ENCODE measurements around the gene RASL11A.
"Not testable (repeated sequence)": the region's sequence is repeated elsewhere in the genome, so short reads cannot be mapped to it uniquely, and the experiment has no call there.

RASL11A gene

DNA sequence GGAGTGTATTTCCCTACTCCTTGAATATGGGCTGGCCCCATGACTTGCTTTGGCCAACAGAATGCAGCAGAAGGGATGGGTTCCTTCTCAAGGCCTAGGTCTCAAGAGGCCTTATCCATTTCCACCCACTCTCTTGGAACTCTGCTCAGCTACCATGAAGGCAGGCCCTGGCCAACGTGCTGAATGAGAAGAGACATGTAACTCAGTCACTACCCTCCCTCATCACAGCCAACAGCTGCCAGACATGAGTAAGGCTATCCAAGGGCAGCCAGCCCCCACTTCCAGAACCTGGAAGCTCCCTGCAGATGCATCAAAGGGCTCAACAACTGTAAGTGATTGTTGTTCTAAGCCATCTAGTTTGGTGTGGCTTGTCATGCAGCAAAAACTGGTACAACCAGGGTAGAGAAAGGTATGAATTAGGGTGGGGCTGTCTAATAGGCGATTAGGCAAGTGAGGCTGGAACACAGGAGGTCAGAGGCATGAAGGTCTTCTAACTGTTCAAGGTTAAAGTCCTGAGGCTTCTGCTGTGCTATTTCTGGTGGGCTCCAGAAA is 1.4 kb upstream of the RASL11A start:
- DNase-seq, result no peak

DNA sequence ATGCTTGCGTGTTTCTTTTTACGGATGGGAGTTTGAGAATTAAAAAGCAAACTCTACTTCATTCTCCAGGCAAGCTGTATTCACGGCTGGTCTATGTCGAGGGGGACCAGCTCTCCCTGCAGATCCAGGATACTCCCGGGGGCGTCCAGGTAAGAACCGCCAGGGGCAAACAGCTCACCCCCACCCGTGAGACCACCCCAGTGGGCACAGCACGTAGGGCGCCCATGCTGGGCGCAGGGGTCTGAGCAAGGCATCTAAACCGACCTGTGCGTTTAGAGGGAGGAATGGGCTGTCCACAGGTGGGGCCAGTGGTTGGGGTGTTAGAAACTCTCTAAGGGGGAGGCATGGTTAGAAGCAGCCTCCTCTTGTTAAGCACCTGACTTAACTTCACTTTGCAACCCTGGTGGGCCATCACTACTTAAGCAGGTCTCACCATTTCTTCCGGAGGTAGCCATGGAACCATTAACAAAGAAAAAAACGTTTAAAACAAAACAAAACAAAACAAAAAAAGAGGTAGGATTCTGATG is 1.0 kb downstream of the RASL11A start:
- no peak for DNase-seq

DNA sequence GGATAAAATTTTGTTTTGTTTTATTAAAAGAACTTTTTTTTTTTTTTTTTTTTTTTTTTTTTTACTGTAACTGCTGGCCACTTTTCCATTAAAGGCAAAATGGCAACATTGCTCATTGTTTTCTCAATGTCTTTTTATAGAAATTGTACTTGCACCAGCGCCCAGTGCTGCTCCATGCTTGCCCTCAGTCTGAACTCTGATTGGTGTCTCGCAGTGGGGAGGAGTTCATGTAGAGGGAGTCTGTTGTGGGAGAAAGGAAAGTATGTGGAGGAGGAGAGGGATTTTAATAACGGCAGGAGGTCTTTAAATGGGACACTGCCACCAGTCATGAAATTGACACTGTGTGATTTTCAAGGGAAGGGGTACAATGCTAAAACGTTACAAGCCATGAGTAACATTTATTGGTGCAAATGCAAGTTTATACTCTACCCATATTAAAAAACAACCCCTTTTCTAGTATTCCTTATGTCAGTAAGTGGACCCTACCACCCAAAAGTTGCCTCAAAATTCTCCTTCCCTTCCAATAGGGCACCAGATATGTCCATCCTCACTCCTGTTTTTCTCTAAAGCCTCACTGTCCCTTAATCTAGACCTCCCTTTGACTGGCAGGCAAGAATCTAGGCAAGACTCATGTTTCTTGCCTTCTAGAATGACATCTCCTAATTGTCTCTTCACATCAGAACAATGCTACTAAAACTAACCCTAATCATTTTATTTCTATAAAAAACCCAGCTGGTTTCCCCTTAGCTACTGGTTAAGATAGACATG is 3.2 kb downstream of the RASL11A start:
- DNase-seq, result peak; percentile 61

DNA sequence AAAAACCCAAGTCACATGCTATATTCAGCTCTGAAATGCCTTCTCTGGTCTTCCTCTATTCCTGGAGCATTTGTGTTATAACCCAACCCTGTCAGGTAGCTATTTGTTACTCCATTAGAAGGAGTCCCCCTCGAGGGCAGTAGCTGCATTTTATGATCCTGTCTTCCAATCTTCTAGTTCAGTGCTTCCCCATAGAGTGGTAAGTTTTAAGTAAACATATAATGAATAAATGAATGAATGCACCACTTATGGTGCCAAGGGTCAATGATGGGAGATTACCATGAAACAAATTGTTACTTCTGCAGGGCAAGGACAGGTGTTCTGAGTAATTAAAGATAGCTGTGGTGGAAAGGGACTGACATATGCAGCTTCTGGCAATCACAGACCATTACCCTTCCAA is 4.0 kb downstream of the RASL11A start:
- no peak for DNase-seq

DNA sequence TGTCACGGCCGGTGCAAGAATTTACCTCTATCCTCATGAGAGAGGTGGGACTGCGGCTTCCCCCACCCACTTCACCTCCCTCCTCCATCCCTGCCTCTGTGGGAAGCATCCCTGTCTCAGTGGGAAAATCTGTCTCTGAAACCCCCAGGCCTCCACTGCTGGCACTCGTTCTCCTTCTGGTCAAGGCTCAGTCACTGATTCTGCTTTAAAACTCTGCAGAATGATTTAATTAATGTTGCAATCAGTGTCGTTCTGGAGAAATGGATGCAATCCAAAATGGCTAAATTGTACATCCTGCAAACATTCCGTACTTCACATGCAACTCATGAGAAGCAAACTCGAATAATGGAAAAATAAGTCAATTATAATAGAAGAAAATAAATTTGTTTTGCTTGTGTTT is 5.6 kb downstream of the RASL11A start:
- no peak for DNase-seq

DNA sequence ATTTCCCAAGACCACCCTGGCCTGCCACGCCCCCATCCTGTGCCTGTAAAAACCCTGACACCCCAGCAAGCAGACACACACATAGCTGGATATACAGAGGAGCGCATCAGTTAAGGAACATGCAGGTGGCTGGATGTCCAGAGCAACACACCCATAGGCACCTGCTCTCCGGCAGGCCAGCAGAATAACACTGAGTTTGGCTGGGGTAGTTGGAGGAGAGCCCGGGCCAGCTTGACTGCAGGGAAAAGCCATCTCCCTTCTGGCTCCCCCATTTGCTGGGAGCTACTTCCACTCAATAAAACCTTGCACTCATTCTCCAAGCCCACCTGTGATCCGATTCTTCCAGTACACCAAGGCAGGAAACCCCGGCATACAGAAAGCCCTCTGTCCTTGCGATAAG is 8.9 kb downstream of the RASL11A start:
- DNase-seq, result no peak

DNA sequence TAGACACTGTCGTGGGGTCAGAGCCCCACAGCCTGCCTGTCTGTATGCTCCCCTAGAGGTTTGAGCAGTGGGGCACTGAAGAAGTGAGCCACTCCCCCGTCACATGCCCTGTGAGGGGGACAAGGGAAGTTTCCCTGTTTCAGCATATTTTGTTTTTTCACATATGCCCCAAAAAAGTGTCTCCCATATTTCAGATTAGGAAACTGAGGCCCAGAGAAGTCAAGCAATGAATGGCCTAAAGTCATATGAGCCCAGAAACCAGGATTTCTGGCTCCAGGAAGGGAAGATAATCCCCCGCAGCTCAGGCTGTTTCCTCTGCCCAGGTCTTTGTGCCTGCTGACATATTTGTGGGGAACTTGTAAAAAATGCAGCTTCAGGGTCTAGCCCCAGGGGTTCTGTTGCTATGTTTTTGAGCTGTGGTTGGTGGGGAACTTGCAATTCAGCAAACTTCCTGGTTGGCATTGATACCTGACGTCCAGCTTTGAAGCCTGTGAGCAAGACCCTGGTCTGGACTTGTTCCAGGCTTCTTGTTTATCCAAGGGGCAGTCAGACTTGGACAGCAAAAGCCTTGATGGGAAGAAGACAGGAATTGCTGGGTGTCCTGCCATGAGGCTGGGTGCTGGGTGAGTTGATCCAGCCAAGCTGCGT is 9.5 kb downstream of the RASL11A start:
- no peak for DNase-seq

DNA sequence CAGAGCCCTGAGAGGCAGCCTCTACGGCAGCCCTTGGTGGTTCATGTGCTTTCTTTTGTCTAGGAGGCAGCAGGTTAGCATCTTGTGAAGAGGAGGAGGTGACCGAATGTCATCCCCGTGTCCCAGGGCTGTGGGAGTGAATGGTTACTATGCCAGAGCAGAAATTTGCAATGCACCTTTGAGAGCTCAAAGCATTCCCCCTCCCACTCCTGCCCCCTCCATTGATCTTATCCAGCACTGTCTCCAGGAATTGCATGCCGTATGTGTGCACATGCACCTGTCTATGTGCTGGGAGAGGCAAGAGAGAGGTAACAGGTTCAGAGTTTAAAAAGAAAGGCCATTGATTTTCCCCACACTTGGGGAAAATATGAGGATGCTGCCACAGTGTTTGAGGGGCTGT is 10.2 kb downstream of the RASL11A start:
- DNase-seq, result no peak

DNA sequence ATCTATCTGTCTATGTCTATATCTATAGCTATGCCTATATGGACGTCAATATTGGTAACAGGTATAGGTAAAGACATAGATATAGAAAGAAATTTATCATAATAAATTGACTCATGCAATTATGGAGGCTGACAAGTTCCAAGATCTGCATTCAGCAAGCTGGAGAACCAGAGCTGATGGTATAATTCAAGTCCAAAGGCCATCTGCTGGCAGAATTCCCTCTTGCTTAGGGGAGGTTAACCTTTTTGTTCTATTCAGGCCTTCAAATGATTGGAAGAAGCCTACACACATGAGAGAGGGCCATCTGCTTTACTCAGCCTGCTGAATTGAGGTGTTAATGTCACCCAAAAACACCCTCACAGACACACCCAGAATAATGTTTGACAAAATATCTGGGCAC is 10.8 kb downstream of the RASL11A start:
- no peak for DNase-seq

DNA sequence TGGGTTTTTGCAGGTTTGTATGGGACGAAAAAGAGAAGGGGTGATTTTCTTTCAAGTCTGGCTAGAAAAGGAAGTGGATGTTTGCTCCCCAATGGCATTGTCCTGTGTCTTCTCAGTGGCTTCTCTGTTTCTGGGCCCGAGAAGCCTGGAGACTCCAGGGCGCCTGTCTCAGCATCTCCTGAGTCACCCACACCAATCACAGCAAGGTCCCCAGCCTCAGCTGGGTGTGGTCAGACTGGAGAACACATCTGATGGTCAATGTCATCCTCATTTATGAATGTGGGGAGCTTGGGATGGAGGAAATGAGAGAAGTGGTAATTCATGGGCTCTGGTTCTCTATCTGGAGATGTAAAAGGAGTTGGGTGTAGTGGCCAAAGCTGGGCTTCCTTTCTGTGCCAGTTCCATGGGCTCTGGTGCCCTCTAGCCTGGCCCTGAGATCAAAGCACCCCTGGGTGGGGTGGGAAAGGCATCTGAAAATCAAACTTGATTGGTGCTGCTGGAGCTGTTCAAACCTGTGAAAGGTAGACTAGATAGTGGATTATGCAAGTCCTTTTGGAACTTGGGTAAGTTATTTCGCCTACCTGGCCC is 13.4 kb downstream of the RASL11A start:
- DNase-seq, result peak; percentile 12

DNA sequence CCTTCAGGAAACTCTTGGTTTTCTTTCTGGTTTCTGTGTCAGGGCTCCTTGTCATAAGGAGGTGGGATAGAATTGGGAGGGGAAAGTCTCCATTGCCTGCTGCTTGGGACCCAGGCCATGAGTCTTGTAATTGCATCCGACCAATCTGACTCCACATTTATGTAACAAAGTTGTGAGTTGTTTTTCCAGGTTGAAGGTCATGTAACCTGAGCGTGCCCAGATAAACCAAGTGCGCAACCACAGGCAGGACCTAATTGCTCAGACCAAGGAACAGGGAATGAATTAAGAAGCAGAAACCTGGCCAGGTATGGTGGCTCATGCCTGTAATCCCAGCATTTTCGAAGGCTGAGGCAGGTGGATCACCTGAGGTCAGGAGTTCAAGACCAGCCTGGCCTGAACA is 17.8 kb downstream of the RASL11A start:
- DNase-seq, result no peak

DNA sequence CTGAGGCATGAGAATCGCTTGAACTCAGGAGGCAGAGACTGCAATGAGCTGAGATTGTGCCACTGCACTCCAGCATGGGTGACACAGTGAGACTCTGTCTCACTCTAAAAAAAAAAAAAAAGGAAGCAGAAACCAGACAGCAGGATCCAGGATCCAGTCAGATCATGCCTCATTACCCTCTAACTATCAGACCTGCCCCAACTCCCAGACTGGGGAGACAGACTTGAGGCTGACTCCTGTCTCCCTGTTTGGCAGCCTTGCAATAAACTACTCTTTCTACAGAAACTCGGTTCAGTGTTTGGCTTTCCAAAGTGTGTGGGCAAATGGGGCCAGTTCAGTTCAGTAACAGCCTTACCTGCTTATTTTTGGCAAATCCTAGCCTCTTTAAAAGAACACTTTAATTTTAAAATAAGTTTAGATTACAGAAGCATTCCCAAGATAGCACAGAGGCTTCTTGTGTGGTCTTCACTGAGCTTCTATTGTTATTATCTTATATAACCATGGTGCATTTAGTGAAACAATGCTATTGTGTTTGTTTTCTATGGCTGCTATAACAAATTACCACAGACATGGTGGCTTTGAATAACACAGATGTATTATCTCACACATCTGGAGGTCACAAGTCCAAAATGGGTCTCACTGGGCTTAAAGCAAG is 18.5 kb downstream of the RASL11A start:
- DNase-seq, result no peak

DNA sequence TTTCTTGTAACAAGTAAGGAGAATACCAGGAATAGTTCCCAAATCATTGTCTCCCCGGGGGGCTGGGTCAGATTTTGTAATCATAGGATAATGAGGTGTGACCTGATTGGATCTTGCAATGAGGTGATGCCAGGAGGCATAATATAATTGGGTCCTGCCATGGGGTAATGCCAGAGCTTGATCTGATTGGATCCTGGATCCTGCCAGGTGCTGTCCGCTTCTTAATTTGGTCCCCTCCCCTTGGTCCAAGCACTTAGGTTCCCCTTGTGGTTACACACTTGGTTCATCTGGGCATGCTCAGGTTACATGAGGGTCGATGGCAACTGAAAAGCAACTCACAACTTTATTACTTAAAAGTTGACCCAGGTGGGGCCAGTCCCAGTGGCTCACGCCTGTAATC is 20.1 kb downstream of the RASL11A start:
- DNase-seq, result no peak

DNA sequence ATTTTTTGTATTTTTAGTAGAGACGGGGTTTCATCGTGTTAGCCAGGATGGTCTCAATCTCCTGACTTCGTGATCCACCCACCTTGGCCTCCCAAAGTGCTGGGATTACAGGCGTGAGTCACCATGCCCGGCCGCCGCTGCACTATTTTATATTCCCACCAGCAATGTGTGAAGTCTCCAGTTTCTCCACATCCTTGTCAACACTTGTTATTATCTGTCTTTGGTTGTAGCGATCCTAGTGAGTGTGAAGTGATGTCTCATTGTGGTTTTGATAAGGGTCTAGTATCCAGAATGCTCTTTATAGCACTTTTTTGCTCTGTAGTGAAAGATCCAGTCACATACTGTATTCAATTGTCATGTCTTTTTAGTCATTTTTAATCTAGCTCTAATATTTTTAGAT is 21.3 kb downstream of the RASL11A start:
- DNase-seq, result not testable (repeated sequence)

DNA sequence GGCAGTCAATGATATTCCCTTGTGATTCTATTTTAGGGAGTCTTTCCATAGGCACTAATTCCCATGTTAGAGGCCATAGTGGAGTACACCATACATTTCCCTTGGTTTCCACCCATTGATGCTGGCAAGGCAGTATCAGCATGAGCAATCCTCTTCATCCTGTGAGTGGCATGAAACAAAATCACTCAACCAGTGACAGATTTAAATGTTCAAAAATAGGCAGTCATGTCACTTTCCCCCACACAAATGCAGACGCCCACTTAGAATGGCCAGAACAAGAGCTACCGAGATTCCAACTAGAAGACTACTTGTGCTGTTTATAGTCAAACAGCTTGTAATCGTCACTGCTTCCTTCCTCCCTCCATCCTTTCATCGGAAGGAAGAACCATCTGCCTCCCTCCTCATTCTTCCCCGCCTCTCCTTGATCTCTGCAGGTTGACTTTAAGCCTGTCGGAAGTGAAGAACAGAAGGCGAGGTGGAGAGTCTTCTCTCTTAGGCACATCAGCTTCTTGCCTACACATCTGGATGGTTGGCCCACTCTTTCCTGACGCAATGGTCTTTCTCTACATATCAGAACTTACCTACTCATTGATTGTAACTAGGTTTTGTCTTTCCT is 22.6 kb downstream of the RASL11A start:
- no peak for DNase-seq

DNA sequence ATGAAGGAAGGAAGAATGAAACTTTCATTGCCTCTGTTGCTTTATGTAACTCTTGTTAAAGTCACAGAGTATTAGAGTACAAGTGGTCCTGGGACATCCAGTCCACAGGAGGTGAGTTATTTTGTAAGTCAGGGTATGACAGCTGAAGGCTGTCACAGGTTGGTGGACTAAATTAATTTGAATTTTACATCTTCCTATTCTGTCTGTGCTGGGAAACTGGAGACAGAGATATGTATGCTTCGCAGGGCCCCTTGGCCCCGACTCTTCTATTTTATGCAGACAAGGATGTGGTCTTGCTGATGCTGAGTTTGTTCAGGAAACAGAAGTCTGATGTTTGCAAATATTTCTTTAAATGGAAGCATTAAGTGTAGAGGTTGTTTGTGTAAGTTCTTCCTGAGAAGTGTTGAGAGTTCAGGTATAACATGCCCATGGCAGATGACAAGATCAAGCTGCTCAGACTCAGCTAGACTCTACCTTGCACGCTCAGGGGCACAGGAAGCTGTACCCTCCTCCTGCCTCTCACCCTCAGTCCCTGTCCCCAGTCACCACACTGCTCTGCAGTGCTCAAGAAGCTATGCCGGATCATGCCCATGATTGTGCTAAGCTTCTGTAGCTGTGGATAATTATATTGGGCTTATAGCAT is 23.4 kb downstream of the RASL11A start:
- DNase-seq, result no peak

DNA sequence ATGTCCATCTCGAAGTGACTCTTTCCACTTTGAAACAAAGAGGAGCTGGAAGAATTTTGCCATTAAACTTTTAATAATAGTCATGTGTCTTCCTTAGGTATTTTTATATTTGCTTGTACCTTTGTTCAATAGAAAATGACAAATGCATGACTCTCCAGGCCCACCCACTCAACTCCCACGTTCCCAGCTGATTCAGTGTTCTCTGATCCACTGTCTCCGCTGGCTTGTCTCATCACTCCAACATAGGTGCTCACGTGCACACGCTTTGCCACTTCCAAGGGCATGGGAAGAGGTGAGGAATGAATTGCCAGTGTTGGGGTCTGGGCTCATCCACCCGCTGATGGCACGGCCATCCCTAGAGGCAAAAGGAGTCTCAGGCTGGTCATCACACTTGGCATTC is 24.5 kb downstream of the RASL11A start:
- no peak for DNase-seq

DNA sequence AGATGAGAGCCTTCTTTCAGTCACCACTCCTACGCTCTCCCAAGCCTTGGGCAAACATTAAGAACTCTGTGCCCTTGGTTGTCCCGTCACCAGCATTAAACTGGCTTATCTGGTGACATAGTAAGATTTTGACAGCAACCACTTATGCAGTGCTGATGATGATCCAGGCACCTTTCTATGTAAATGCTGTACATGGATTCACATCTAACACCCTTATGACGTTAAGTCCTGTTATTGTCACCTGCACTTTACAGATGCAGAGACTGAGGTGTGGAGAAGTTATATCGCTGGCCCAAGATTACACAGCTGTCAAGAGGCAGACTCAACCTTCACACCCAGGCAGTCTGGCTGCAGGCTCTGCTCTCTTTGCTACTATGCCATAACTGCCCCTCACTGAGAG is 25.0 kb downstream of the RASL11A start:
- no peak for DNase-seq

DNA sequence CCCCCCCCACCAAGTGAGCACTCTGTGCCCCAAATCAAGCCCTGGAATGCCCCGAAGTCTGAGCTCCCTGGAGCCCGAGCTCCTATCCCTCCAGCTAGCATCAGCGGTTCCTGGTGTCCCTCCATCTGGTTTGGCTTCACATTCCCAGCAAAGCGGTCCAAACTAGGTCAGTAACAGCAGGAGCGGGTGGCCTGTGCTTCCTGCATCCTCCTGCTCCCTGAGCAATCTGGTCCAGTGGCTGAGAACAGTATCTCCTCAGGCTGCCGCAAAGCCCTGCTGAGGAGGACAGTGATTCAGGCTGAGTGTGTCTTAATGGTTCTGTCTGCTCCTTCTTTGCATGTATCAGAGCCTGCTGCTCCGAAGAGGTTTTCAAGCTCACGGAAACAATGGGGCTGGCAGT is 25.9 kb downstream of the RASL11A start:
- no peak for DNase-seq

DNA sequence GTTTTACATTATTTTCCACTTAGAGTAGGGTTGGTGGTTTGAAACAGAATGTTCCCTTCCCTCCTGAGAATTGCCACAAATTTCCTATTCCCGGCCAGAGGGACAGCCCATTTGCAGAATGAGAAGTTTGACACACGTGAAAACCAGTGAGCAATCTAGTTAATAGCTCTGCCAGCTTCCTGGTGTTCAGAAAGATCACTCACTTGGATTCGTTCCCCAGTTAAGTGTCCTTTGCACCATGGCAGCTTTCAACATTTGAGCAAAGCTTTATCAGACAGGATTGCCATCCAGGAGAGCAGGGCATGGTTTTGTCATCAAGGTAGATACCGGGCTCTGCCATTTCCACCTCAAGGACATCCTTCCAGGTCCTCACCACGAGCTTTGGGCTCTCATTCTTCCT is 28.2 kb downstream of the RASL11A start:
- no peak for DNase-seq

DNA sequence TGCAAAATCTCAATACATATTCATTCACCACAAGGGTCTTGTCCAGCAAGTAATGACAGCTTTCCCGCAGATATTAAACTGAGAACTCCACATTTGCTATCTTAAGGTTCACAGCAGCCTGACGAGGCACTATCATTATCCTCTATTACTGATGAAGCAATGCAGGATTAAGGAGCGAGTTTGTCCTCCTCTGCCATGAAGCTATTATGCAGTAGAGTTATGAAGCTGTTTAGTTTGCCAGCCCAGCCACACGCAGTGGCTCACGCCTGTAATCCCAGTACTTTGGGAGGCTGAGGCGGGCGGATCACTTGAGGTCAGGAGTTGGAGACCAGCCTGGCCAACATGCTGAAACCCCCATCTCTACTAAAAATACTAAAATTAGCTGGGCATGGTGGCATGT is 29.8 kb downstream of the RASL11A start:
- DNase-seq, result not testable (repeated sequence)

DNA sequence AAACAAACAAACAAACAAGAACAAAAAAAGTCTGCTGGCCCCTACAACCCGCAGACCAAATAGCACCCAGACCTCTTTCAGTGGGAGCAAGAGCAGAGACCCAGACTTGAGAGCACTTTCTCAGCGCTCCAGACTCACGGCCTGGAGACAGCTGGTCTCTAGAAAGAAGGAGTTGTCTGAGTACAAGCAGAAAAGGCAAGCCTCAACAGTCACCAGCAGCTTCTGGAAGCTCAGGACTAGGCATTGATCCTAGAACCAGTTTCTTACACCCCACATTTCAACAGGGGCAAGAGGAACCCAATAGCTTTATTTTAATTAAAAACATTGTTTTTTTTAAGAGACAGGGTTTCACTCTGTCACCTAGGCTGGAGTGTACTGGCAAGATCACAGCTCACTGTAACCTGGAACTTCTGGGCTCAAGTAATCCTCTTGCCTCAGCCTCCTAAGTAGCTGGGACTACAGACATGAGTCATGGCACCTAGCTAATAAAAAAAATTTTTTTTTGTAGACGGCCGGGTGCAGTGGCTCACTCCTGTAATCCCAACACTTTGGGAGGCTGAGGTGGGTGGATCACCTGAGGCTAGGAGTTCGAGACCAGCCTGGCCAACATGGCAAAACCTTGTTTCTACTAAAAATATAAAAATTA is 30.4 kb downstream of the RASL11A start:
- DNase-seq, result no peak
